NCI-H510A (cell line): Measurements from ENCODE around the gene MAD1L1.
"Not testable (repeated sequence)": the region's sequence is repeated elsewhere in the genome, so short reads cannot be mapped to it uniquely, and the experiment has no call there.

Experiments used
- DNase-seq: peaks from one replicate; lab custom pipeline; 2025; lab: John Stamatoyannopoulos, UW

Gene MAD1L1

DNA sequence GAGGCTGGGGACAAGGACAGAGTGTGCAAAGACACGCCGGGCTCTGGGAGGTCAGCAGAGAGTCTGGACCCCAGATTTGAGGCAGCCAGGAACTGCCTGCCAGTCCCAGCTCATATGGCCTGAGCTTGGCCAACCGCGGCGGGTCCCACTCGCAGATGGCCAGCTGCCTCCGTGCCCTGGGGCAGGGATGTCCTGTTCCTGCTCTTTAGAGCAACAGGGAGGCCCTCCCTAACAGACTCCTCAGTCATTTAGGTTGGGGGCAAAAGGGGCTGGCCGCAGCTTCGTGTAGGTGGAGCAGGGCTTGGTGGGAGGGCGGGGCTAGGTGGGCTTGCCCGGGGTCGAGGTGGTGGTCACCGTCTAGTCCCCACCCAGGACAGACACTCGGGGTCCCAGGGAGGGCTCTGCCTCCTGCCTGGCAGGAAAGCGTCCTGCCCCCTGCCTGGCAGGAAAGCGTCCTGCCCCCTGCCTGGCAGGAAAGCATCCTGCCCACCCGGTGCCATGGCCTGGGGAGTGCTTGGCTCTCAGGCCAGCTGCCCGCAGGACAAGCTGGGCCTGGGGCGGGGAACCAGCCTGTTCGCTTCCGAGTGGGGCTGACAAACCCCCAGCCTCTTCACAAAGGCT is 393.7 kb downstream of the MAD1L1 start:
- DNase-seq: not testable (repeated sequence)

DNA sequence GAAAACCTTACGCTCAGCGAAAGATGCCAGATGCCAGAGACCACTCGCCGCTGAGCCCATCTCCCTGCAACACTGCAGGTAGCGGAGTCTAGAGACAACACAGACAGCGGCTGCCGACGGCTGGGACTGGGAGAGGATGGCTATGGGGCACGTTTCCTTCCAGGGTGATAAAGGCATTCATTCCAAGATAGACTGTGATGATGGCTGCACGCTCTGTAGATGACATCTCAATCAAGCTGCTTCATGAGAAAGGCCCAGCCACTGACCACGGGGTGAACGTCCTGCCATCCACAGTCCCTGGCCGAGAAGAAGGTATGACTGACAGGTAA is 394.2 kb downstream of the MAD1L1 start:
- DNase-seq: not testable (repeated sequence)

DNA sequence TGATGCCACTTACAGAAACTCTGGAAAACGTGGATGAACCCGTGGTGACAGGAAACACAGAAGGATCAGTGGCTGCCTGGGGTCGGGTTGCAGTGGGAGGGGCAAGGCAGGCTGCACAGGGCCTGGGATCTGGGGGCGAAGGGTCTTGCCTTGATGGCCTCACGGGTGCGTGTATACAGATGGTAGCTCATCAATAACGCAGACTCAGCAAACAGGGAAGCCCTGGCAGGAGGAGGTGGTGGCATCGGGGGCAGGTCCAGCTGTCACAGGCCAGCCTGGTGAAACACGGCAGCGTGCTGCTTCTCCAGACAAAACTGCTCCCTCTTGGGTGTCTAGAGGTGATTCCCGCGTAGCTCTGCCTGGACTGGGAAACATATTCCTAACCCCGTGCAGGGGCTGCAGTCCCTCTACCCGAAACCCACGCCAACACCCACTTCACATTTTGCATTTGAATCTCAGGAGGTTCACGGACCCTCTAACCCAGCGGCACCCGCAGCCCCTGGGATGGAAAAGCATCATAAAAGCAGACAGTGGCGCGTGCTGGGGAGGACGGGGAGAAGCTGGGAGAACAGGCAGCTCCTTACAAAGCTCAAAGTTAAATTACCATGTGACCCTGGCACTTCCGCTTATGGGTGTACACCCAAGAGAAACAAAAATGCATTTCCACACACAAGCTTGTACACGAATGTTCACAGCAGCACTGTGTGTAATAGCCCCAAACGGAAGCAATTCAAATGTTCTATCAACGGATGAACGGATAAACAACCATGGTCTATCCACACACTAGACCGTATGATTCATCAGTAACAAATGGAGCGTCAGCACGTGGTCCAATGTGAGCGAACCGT is 394.8 kb downstream of the MAD1L1 start:
- not testable (repeated sequence) for DNase-seq

DNA sequence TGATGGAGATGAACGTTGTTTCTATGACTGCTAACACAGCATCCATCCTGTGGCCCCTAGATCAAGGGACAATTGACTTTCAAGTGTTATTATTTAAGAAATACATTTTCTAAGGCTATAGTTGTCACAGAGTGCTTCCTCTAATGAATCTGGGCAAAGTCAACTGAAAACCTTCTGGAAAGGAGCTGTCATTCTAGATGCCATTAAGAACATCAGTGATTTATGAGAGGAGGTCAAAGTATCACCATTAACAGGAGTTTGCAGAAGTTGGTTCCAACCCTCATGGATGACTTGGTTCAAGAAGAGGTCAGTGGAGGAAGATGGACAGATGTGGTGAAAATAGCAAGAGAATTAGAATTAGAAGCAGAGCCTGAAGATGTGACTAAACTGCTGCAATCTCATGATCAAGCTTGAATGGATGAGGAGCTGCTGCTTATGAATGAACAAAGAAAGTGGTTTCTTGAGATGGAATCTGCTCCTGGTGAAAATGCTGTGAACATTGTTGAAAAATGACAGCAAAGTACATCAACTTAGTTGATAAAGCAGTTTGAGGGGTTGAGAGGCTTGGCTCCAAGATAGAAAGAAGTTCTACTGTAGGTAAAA is 400.7 kb downstream of the MAD1L1 start:
- DNase-seq: not testable (repeated sequence)

DNA sequence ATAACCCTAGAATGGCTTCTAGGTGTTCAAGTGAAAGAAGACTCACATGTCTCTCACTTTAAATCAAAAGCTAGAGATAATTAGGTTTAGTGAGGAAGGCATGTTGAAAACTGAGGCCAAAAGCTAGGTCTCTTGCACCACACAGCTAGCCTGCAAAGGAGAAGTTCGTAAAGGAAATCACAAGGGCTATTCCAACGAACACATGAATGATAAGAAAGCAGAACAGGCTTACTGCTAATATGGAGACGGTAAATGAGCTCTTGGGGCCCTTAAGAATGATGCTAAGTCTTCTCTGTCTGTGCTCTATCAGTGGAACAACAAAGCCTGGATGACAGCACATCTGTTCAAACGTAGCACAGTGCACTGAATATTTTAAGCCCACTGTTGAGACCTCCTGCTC is 401.3 kb downstream of the MAD1L1 start:
- not testable (repeated sequence) for DNase-seq

DNA sequence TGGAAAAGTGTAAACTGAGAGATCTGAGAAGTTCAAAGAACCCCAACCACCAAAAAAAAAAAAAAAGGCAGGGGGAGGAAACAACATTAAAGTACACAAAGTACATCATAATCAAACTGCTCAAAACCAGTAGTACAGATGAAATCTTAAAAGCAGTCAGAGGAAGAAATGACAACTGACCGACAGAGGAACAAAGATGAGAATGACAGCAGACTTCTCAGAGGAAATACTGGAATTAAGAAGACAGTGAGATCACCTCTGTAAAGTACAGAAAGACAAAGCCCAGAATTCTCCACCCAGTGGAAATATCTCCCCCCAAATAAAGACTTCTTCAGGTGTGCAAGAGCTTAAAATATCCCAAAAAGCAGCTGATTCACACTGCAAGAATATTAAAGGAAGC is 403.1 kb downstream of the MAD1L1 start:
- not testable (repeated sequence) for DNase-seq

DNA sequence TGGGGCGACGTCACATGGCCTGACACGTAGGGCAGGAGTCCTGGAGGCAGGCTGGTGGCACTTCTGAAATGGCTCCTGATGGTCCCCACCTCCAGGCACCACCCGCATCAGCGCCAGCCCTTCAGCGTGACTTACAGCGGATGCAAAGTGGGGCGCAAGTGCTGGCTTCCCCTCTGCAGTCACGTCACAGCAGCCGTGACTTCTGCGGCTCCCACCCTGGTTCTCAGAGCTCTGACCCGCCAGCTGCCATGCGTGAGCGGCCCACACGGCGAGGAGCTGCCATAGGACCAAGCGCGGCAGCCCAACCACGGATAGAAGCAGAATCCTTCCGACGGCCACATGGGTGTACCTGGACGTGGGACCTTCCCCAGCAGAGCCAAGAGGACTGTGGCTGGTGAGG is 403.6 kb downstream of the MAD1L1 start:
- DNase-seq: no peak

DNA sequence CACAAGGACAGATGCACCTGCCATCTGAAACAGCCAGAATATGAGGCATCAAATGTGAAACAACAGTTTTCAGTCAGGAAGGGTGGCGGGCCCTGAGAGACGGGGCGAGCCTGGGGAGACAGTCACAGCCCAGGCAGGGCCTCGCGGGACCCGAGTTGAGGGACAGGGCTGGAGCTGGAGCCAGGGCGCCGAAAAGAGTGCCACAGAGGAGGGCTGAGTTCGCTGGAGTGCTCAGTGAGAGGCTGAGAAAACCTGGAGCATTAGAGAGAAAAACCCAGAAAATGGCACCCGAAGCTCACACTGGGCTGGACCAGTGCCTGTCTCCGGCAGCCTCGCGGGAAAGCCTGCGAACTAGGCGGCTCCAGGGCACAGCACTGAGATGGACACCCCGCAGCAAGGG is 404.6 kb downstream of the MAD1L1 start:
- DNase-seq: not testable (repeated sequence)

DNA sequence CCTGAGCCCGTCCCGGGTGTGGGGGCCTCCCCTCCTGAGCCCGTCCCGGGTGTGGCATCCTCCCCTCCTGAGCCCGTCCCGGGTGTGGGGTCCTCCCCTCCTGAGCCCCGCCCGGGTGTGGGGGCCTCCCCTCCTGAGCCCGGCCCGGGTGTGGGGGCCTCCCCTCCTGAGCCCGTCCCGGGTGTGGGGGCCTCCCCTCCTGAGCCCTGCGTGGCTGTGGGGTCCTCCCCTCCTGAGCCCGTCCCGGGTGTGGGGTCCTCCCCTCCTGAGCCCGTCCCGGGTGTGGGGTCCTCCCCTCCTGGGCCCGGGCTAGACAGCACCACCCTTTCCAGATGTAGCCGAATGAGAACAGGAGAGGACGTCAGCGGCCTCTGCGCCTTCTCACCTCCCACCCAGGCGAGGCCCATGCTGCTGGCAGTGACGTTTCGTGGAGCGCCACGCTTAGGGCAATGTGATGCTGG is 405.2 kb downstream of the MAD1L1 start:
- not testable (repeated sequence) for DNase-seq

DNA sequence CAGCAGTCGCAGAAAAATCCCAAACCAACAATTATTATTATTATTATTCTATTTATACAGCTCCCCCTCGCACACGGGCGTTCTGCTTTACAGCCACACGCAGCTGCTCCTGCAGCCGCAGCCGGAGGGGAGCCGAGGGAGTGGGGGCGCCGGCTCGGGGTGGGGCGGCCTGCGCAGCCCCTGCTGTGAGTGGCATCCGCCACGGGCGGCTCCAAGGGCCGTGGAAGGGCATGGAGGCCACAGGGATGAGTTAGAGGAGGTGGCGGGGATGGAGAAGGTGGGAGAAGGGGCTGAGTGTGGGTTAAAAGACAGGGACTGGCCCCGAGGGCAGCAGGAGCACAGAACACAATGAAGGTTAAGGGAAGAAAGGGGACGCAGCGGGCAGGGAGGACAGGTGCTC is 405.8 kb downstream of the MAD1L1 start:
- DNase-seq: not testable (repeated sequence)

DNA sequence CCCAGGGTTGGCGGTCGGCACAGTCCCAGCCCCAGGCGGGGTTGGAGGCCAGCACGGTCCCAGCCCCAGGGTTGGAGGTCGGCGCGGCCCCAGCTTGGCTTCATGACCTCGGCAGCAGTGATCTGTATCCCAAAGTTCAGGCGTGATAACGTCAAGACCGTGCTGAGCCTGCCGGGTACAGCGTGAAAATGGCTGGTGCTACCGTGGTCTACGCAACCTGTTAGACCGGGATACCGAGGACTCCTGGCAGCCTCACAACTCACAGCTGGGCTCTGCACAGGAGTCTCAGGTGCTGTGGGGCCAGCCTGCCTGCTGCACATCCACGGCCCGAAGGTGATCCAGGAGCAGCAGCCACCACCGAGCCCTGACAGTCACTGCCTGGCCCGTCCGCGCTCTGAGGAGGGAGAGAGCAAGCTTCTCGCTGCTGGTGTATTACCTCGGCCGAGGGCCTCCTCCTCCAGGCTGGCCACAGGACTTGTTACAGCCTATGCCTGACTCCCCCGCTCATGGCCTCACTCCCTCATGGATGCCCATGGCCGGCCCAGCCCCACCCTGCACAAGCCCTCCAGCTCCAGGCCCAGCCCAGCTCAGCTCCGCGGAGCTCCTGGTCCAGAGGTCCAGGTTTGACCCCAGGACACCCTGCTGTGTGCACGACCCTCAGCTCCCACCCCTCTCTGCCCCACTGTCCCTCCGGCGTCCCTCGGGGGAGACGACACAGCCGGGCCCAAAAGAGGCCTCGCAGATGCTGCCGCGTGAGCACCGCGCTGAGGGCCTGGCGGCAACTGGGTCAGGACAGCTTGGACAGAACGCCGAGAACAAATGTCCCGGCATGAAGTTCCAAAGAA is 406.6 kb downstream of the MAD1L1 start:
- DNase-seq: no peak

DNA sequence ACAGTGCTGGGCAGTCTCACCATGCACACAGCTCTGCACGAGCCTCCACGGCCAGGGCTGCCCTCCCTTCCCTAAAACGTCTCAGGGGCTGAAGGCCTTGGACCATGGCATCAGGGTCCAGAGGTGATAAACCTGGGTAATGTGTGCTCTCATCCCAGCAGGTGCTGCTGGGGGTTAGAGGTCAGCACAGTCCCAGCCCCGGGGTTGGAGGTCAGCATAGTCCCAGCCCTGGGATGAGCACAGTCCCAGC is 407.2 kb downstream of the MAD1L1 start:
- DNase-seq: not testable (repeated sequence)

DNA sequence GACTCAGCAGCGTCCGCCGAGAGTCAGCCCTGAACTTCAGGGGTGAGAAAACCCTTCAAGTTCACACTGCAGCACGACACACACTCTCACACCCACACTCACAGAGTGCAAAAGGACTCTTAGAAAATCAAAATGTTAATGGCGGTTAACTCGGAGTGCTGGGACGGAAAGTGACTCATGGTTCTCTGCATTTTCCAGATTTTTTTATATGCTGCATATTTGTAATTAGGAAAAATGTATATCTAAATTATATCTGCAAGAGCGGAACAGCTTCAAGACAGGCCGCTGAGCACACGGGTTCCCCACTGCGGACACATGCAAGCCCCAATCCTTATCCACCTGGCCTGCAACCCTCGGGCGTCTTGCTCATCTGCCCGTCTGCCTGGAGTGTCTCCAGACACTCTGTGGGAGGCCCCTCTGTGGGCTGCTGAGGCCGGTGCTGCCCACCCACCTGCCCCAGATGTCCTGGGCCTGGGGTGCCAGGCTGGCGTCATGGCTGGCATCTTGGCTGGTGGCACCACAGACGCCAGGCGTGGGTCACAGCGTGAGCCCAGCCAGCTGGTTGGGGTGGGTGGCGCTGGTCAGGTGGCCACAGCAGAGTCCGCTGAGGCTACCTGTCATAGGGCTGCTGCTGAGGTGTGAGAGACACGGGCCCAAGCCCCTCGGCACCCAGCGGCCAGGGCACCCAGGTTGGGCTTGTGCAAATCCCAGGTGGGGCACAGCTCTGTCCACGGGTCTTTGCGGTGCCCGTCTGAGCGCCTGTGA is 407.7 kb downstream of the MAD1L1 start:
- DNase-seq: not testable (repeated sequence)

DNA sequence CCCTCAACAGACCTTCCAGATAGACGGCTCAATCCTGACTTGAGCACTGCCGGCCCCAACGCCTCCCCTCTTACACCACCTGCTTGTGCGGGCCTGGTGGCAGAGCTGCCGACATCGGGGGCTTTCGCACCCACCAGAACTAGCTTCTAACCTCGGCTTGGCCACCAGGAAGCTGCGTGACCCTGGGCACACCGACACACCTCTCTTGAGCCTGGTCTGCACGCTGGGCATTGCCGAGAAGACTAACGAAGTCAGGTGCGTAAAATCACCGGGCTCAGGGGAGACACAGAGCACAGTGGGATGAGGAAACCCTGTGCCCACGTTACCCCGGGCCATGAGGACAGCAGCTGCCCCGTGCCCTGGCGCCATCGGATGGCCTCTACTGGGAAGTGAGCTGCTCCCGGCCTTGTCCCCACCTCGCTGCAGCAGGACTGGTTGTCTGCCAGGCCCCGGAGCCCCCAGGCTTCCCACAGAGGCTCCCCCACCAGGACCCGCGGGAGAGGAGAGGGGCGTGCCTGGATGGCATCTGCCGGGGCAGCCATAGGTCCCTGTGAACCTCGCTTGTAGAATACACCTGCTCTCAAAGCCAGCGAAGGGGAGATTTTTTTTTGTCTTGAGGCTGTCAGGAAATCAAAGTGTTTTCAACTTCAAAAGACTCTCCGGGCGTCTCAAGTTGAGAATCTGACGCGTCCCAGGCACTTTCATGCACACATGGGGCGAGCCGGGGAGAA is 408.4 kb downstream of the MAD1L1 start:
- not testable (repeated sequence) for DNase-seq

DNA sequence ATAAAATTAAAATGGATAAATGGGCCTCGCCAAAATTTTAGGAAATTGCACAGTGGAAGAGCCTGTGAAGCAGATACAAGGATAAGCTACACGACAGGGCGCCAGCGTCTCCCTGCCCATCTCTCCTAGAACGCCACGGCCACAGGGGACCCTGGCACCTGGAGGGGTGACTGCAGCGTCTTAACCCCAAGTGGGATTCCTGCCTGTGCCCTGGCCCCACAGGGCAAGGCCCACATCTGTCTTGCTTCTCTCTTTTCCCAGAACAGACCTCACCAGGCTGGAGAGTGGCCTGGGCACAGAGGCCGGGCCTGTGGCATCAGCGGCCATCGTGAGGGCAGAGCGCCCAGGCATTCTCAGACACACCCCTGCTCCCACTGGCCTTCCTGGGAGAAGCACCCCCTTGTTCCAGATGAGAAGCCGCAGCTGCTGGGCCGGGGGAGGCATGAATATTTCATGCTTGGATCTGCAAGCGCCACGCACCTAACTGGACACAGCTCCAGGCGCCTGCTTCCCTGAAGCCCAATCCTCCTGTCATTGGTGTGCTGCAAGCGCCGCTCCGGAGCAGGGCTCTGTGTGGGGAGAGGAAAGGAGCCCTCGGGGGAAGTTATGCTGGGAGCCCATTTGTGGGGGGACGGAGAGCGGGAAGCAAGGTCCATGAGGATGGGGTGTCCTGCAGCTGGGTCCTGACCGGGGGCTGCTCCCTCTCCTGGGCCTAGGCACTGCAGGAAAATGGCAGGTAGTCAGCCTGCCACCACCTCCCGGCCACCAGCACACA is 409.2 kb downstream of the MAD1L1 start:
- DNase-seq: no peak

DNA sequence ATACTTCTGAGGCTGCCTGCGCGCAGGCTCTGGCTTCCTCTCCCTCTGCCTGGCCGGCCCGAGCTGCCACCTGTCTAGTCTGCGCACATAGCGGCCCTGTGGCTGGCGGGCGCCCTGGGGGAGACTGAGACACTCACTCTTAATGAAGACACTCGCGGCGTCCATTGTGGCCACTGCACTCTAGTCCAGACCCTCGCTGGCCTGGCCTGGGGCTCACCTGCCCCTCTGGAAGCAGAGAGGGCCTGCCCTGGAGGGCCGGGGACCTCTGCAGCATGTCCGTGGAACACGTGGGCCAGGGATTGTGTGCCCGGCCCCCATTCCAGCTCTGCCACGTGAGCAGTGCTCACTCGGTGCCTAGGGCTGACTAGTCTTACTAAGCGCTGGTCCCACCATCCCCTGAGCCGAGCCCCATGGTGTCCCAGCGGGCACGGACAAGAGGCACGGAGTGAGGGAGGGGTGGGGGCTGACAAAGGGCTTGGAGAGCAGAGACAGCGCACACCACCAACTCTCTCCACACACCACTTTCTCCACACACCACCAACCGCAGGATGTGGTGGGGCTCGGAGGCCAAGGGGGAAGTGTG is 413.4 kb downstream of the MAD1L1 start:
- DNase-seq: no peak

DNA sequence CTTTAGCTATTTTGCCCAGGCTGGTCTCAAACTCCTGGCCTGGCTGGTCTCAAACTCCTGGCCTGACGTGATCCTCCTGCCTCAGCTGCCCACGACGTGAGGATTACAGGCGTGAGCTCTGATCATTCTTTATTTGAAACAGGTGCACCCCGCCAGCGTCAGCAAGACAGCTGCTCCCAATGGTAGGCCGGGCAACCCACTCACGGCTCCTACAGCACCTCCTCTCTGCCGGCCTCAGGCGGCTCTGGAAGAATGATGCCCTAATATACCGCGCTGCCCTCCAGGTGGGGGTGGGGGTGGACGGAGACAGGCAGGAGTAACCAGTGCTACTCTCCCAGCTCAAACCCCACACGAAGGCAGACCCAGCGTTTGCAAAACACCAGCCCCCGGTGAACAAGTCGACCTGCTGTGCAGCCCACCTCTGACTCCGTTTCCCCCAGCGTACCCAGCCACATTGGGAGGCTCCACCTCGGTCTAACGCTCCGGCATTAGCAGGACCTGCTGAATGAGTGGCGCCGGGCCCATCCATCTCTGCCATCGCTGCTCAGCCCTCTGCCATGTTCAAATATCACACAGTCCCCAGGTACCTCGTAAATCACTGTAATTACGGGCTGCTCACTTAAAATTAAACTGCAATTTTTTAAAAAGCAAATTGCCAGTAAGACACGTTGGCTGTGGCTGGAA is 414.0 kb downstream of the MAD1L1 start:
- DNase-seq: peak; percentile 68

DNA sequence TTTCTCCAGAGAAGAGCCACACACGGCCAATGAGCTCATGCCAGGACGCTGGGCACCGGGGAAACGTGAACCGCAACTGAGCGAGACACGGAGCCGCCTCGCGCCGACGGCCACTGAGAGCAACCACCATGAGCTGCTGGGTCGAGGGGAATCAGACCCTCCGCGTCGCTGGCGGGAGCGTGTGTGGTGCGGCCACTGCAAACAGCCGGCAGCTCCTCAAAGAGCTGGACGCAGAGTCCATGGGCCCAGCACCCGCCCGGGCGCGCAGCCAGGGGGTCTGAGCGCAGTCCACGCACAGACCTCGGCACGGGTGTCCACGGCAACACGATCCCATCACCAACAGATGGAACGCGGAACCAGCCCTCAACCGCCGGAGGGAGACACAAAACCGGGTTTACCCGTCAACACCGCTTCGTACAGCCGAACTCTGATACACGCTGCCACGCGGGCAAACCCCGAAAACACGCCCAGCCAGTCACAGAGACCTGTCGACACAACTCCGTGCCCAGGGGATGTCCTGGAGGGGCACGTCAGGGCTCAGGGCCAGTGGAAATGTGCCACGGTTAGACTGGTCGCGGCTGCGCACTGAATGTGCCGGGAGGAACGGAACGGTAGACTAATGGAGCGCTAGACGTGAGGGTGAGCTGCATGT is 415.6 kb downstream of the MAD1L1 start:
- DNase-seq: no peak

DNA sequence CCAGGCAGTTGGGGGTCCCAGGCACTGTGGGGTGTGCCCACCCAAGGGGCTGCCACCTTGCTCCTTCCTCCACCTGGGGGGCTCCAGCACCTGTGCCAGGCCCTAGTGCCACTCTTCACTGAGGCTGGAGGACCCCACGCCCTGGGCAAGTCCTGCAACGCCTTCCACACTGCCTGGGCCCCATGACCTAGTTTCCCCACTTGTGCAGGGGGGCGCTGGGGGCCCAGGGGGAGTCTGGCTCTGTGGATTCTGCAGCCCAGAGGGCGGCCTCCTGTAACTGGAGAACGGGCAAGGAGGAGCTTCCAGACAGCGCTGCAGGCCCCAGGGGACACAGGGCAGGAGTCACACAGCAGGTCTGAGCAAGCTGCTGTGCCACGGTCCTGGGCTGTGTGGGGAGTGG is 416.3 kb downstream of the MAD1L1 start:
- not testable (repeated sequence) for DNase-seq
